GM18520 (cell line): ENCODE data around the gene KLK6.

Source experiments
- ATAC-seq: cut with Tn5 transposase; IDR thresholded peaks from one replicate; pipeline ENCODE4 v1.9.1; 2021; ENCODE audit not compliant: unreplicated experiment

KLK6 gene

GRCh38 chr19:50959731-50960500 lies 9.5 kb downstream of the KLK6 start:
- no peak for ATAC-seq

- ATAC-seq = no peak
Measured at GRCh38 chr19:50957587-50957986, 11.8 kb downstream of the KLK6 start.

DNA sequence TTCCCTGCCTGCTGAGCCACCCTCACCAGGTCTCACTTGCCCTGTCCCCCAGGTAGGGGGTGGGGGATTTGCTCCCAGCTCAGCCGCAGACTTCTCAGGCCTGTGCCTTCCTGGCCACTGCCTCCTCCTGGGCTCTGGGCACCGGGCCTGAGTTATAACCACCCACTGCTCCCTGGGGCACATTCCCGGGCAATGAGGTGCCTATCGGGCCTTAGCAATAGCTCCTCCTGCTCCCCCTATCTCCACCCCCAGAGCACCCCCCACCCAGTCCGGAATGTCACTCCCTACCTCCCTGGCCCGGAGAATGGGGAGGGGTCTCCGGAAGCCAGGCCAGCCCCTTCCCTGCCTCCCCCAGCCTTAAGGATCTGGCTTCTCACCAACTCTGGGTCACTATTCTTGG lies 16.5 kb downstream of the KLK6 start, which contains the start of gene KLK5:
KLK5 (minus strand) TSS at position 129 of the 400 bp plus-strand sequence. CDS start 381 bp downstream, outside the sequence.
- ATAC-seq = no peak

- no peak for ATAC-seq
Measured at GRCh38 chr19:50949861-50950260, 19.5 kb downstream of the KLK6 start.

DNA sequence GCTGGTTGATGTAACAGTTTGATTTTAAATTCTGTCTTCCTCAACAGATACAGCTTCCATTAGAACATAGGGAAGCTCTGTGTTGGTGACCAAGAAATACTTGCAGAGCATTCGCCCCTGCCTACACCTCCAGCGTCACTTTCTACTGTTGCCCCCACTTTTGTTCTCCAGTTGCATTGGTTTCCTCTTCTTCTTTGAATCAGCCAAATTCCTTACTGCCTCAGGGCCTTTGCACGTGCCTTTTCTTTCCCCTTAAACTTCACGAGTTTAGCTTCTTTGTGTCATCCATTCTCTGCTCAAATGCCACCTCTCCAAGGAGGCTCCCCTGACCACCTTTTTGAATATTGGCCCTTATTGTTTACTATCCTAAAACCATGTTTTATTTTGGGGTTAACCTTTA lies 22.3 kb downstream of the KLK6 start:
- ATAC-seq = no peak

DNA sequence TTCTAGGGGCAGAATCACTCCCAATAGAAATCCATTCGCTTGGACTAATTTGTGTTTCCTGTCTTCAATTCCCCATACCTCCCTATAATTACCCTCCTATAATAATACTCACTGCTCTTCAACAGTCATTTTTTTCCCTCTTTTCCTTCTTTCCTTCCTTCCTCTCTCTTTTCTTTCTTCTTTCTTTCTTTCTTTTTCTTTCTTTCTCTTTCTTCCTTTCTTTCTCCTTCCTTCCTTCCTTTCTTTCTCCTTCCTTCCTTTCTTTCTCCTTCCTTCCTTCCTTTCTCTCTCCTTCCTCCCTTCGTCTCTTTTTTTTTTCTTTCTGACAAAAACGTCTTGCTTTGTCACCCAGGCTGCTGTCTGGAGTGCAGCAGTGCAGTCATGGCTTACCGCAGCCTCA lies 24.6 kb downstream of the KLK6 start:
- no peak for ATAC-seq

DNA sequence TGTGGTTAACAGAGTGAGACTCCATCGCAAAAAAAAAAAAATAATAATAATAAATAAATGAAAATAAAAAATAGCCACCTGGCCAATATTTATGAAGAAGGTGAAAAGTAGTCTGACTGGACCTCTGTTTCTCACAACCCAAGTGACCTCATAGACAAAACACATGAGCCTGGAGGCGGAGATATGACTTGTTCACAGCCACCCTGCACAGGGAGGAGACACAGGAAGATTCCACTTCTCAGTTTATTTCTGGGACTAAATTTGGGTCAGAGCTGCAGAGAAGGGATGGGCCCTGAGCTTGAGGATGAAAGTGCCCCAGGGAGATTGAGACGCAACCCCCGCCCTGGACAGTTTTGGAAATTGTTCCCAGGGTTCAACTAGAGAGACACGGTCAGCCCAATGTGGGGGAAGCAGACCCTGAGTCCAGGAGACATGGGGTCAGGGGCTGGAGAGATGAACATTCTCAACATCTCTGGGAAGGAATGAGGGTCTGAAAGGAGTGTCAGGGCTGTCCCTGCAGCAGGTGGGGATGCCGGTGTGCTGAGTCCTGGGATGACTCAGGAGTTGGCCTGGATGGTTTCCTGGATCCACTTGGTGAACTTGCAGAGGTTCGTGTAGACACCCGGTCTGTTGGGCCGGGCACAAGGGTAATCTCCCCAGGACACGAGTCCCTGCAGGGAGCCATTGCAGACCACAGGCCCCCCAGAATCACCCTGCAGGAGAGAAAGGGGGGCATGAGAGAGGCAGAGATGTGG lies 26.1 kb downstream of the KLK6 start:
- ATAC-seq = no peak

DNA sequence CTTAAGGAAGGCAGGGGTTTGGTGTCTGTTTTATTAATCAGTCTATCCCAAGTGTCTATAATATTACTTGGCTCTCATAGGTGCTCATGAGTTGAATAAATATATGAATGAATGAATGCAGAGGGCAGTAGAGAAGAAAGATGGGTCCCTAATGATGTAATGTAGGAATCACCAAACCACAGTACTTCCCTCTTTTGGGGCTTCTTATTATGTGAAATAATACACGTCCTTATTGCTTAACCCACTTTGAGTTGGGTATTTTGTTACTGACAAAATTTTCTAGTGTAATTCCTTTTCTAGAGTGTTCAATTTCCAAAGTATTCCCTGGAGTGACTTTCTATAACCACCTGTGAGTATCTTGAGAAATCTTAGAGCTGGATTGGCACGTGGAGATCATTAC lies 29.8 kb downstream of the KLK6 start:
- ATAC-seq = no peak

GRCh38 chr19:50933640-50934039 lies 35.8 kb downstream of the KLK6 start:
- ATAC-seq = no peak

DNA sequence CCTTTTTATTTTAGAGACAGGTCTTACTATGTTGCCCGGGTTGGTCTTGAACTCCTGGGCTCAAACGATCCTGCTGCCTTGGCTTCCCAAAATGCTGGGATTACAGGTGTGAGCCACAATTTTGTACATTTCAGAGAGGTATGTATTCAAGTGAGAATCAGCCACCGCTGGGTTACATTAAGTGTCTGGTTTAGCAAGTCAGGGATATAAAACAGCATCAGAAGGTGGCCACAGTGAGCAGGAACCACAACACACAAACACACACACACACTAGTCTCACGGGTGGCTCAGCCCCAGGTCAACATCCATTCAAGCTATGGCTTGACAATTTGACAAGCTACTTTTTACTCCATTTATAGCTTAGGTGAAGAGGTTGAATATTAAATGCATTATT lies 36.7 kb downstream of the KLK6 start:
- ATAC-seq = no peak

DNA sequence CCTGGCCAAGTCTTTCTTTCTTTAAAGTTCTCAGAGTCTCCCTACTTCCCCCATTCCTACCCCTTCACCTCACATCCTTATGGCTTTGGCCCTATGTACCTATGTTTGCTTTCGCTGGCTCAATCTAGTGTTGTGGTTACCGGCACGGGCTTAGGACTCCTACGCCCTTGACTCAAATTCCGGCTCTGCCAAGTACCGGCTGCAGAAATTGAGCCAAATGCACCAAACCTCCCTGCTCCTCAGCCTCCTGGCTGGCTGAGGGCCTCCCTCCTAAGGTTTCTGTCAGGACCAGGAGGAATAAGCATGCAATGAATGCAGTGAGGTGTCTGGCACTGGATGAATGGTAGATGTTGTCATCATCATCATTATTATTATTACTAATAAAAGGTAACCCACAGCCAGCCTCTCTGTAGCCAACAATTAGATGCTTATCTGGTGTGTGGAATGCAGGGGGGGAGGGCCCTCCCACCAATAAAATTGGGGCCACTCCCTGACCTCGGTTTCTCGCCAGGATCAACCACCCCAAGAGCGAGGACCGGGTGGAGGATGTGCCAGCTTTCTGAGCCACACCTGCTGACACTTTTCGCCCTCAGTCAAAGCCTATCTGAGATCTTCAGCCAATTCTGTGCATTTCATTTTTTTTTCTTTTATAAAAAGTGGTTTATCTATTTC lies 37.2 kb downstream of the KLK6 start:
- ATAC-seq = no peak

DNA sequence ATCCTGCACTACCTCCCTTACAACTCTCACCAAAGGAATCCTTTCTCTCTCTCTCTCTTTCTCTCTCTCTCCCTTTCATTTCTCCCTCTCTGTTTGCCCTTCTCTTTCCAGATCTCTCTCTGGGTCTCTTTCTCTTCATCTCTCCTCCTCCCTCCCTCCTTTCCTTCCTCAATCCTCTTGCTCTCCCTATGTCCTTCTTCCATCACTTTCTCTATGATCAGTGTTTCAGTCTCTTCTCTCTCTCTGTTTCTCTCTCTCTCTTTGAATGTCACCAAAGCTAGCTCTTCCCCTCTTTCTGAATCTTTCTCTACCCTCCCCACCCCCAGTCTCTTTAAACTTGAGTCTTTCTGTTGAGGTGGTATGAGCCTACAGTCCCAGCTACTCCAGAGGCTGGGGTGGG lies 38.4 kb downstream of the KLK6 start:
- no peak for ATAC-seq

- ATAC-seq = no peak
Measured at GRCh38 chr19:50928831-50929230, 40.6 kb downstream of the KLK6 start.

DNA sequence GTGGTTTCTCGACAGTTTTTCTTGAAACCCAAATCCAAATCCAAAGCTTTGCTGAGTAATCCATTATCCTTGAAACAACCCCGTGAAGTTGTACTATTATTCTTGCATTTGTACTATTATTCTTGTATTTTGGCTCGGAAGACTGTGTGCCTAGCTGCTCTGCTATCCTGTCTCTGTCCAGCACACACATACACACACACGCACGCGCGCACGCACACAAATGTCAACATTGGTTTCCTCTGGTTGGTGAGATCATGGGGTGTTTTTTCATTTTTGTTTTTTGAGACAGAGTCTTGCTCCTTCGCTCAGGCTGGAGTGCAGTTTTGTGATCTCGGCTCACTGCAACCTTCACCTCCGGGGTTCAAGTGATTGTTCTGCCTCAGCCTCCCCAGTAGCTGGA lies 43.2 kb downstream of the KLK6 start:
- ATAC-seq = no peak

DNA sequence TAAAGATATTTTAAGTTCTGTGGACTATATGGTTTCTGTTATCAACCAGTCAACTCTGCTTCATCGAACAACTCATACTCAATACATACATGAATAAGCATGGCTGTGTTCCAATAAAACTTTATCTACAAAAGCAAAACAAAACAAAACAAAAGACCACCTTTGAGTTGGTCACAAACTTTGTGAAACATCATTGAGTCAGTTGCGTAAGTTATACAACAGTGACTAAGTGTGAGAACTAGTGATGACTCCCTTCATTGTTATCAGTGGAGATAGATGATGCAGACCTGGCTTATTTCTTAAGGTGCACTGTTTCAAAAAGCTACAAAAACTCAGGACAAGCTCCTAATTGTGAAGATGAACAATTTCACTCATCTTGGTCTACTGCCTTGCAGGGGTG lies 43.7 kb downstream of the KLK6 start:
- ATAC-seq = no peak

DNA sequence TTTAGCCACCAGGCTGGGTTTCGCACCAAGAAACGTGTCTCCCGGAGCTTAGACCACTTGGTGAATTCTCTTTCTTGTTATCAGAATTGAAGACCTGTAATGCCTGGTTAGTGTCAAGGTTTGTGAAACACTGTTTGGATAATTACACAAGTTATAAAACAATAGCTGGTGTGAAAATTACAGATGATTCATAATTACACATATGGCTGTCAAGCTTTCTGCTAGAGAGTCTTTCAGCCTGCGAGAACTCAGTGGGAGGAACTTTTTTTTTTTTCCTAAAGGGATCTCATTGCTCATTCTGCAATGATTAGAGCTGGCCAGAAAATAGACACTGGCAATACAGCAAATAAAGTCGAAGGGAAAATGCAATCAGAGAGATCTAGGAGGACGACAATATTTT lies 44.8 kb downstream of the KLK6 start:
- ATAC-seq = no peak

DNA sequence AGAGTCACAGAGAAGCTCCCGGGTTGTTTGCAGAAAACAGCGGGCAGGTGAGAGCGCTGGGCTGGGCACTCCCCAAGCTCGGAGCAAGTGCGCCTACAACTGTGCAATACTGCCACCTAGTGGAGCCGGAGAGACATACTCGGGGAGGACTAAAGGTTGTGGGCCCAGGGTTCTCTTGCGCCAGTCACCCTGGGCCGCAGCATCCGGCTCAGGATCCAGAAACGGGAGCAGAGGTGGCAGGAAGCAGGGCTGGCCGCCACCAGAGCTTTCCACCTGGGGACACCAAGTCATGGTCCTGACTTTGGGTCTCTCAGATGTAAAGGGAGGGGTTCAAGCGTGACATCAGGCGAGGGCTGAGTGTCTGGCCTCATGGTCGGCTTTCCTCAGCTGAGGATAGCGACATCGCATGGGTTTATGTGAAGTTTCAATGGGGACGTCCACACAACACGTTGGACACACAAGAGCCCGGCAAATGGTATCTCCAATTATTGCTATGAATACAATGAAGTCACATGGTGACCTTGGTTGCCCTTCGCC lies 47.0 kb downstream of the KLK6 start:
- peak; percentile 58 for ATAC-seq

GRCh38 chr19:50921426-50922316 lies 47.7 kb downstream of the KLK6 start:
- ATAC-seq = no peak

- no peak for ATAC-seq
Measured at GRCh38 chr19:50916069-50916468, 53.3 kb downstream of the KLK6 start.
